Measurements from ENCODE around the gene PDGFA. TPM values are rescaled to one million over a fixed set of nuclear protein-coding genes. Genes with fewer than 3 reads are reported as not detected.

Gene PDGFA
- polyA plus RNA-seq, 1 donor (not counting 4 experiments of a cell fraction or from before 2014, with no cell fraction given) = 14.8 TPM

- no peaks in the 10 kb centered on the region for H3K4me1 ChIP-seq (ENCODE audit: control insufficient read depth, extremely low read depth, insufficient read depth, low read length)
- DNase-seq (ENCODE audit: low read depth, low spot score) (no peak), FAIRE-seq (no peak)
- H3K9ac ChIP-seq (ENCODE audit: control insufficient read depth, extremely low read depth, insufficient read depth, low read length) = no peak overlapping the region
- no peaks in the 10 kb centered on the region for H3K9me3 ChIP-seq (ENCODE audit: control insufficient read depth, low read depth, low read length)
- H3K9me1 ChIP-seq (ENCODE audit: control insufficient read depth, extremely low read depth, insufficient read depth, low read length) = no peaks in the 10 kb centered on the region
- dilution Hi-C loops (cut with MboI; ENCODE audit: extremely low pct_ligation_motif_present, low sequenced_read_pairs) = no loop called here
- H3K4me2 ChIP-seq (ENCODE audit: control insufficient read depth, extremely low read depth, insufficient read depth, low read depth, low read length) = no peak overlapping the region
- H2AFZ ChIP-seq (ENCODE audit: control insufficient read depth, low read length) = no peak overlapping the region
- H3K27ac ChIP-seq (ENCODE audit: control insufficient read depth, insufficient read depth, low read length) = no peak overlapping the region
- no peaks in the 10 kb centered on the region for H3K36me3 ChIP-seq (ENCODE audit: control insufficient read depth in 2 of 2, extremely low read depth in 1 of 2, insufficient read depth in 2 of 2, low read length in 2 of 2)
- peaks cover 25% of the 10 kb centered on the region for H3K27me3 ChIP-seq (ENCODE audit: control insufficient read depth, extremely low read depth, insufficient read depth, low read length)
- H4K20me1 ChIP-seq (ENCODE audit: control insufficient read depth, extremely low read depth, insufficient read depth, low read length) = no peaks in the 10 kb centered on the region
- no peaks in the 10 kb centered on the region for H3K79me2 ChIP-seq (ENCODE audit: control insufficient read depth, insufficient read depth, low read length)
- no peak for TF ChIP-seq EZH2 (IDR thresholded peaks at IDR 0.05; ENCODE audit: low read length)
- no peak for TF ChIP-seq CTCF (optimal IDR thresholded peaks at IDR 0.05 in 1 of 3, IDR thresholded peaks at IDR 0.05 in 1 of 3, conservative IDR thresholded peaks at IDR 0.05 in 1 of 3; ENCODE audit: extremely low read depth in 1 of 3, insufficient read depth in 2 of 3, low read length in 3 of 3)
- H3K4me3 ChIP-seq (ENCODE audit: control insufficient read depth in 2 of 3, extremely low read depth in 1 of 3, insufficient read depth in 2 of 3, low read depth in 1 of 3, low read length in 3 of 3) = no peak overlapping the region
Measured at GRCh38 chr7:463362-463781, 56.3 kb downstream of the PDGFA start.

GRCh38 chr7:462173-463103, 57.2 kb downstream of the PDGFA start:
- DNase-seq (ENCODE audit: low read depth, low spot score) (no peak), FAIRE-seq (no peak)
- no peaks in the 10 kb centered on the region for H3K4me1 ChIP-seq (ENCODE audit: control insufficient read depth, extremely low read depth, insufficient read depth, low read length)
- no peaks in the 10 kb centered on the region for H3K9me1 ChIP-seq (ENCODE audit: control insufficient read depth, extremely low read depth, insufficient read depth, low read length)
- H3K9ac ChIP-seq (ENCODE audit: control insufficient read depth, extremely low read depth, insufficient read depth, low read length) = no peak overlapping the region
- no peaks in the 10 kb centered on the region for H3K79me2 ChIP-seq (ENCODE audit: control insufficient read depth, insufficient read depth, low read length)
- H3K36me3 ChIP-seq (ENCODE audit: control insufficient read depth in 2 of 2, extremely low read depth in 1 of 2, insufficient read depth in 2 of 2, low read length in 2 of 2) = no peaks in the 10 kb centered on the region
- dilution Hi-C loops (cut with MboI; ENCODE audit: extremely low pct_ligation_motif_present, low sequenced_read_pairs) = no loop called here
- no peaks in the 10 kb centered on the region for H4K20me1 ChIP-seq (ENCODE audit: control insufficient read depth, extremely low read depth, insufficient read depth, low read length)
- no peak overlapping the region for H3K4me3 ChIP-seq (ENCODE audit: control insufficient read depth in 2 of 3, extremely low read depth in 1 of 3, insufficient read depth in 2 of 3, low read depth in 1 of 3, low read length in 3 of 3)
- no peak overlapping the region for H3K4me2 ChIP-seq (ENCODE audit: control insufficient read depth, extremely low read depth, insufficient read depth, low read depth, low read length)
- no peaks in the 10 kb centered on the region for H3K9me3 ChIP-seq (ENCODE audit: control insufficient read depth, low read depth, low read length)
- H3K27ac ChIP-seq (ENCODE audit: control insufficient read depth, insufficient read depth, low read length) = no peak overlapping the region
- peaks cover 25% of the 10 kb centered on the region for H3K27me3 ChIP-seq (ENCODE audit: control insufficient read depth, extremely low read depth, insufficient read depth, low read length)
- H2AFZ ChIP-seq (ENCODE audit: control insufficient read depth, low read length) = no peak overlapping the region
- TF ChIP-seq EZH2 (IDR thresholded peaks at IDR 0.05; ENCODE audit: low read length) = no peak
- TF ChIP-seq CTCF (optimal IDR thresholded peaks at IDR 0.05 in 1 of 3, IDR thresholded peaks at IDR 0.05 in 1 of 3, conservative IDR thresholded peaks at IDR 0.05 in 1 of 3; ENCODE audit: extremely low read depth in 1 of 3, insufficient read depth in 2 of 3, low read length in 3 of 3) = no peak
